Upper lobe of right lung (tissue), 1 donor: ENCODE data around the gene C2CD2. TPM values are rescaled to one million over a fixed set of nuclear protein-coding genes. Genes with fewer than 3 reads are reported as not detected.

Experiments
- ATAC-seq: fragments of 200-7000 bp; cut with Tn5 transposase; one replicate; pipeline ENCODE4 v1.9.1; 2020; ENCODE audit warnings: mild to moderate bottlenecking, moderate library complexity
- DNase-seq: peaks from one replicate; pipeline ENCODE4 v3.0.0-alpha.2; 2020
- H3K27ac ChIP-seq: fragments of 200-600 bp; one replicate; pipeline ENCODE4 v1.8.0; 2022
- H3K27me3 ChIP-seq: fragments of 200-600 bp; one replicate; pipeline ENCODE4 v1.8.0; 2022; ENCODE audit warnings: mild to moderate bottlenecking
- H3K36me3 ChIP-seq: fragments of 200-600 bp; one replicate; pipeline ENCODE4 v1.8.0; 2022
- H3K4me1 ChIP-seq: fragments of 200-600 bp; one replicate; pipeline ENCODE4 v1.8.0; 2022
- H3K4me3 ChIP-seq: fragments of 200-600 bp; one replicate; pipeline ENCODE4 v1.8.0; 2022; ENCODE audit warnings: mild to moderate bottlenecking
- H3K9me3 ChIP-seq: fragments of 200-600 bp; one replicate; pipeline ENCODE4 v1.8.0; 2022
- intact Hi-C: fragments of 100-400 bp; cut with DNase I; formaldehyde crosslinking; loops from one replicate; pipeline ENCODE4 v1.11.0; 2022
- total RNA-seq: library from RNA; stranded (reverse); fragmentation: NEBNext Ultra II Directional; extraction: Animal tissue kit (Norgen Biotek cat#: 25700); gene quantifications from one replicate; pipeline ENCODE4 v1.2.1, GENCODE V29; 2021
- TF ChIP-seq, protein P1 (sequence below): fragments of 200-600 bp; IDR thresholded peaks from one replicate; pipeline ENCODE4 v1.8.0; 2022; ENCODE audit warnings: antibody characterized with exemption
- donor health status: DM: no; HTN: yes; CAD: no; lungs with severe emphysema.

The C2CD2 gene
- total RNA-seq, 1 donor from 2014 or later = 26.4 TPM

DNA sequence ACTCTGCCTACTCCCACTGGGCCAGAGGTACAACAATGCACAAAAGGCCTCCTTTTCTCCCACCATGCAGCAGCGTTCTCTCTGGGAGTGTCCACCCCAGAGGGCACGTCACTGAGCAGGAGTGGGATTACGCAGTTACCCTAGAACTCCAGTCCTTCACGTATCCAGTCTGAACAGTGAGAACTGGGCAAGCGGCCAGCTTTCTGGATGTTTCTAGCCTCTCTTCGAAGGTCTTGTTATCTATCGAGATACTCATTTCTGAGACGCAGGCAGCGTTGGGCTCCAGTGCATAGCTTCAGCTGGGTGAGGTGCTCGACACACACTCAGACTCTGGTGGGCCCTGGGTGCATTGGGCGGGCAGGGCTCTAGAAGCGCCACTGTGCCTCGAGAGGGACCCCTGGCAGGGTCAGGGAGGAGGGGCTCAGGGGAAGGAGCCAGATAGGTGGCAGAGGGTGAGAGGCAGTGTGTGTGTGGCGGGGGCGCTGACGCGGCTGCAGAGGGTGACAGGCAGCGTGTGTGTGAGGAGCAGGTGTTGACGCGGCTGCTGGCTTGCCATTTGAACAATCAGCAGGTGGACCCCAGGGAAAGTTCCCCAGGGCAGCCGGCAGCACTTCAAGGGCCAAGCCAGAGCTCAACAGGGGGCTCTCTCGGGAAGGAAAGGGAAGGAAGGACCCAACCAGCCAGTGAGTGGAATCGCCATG, 102.6 kb downstream of the C2CD2 start:
- ATAC-seq = no peak
- peaks cover 20% of the 10 kb centered on the region for H3K36me3 ChIP-seq

DNA sequence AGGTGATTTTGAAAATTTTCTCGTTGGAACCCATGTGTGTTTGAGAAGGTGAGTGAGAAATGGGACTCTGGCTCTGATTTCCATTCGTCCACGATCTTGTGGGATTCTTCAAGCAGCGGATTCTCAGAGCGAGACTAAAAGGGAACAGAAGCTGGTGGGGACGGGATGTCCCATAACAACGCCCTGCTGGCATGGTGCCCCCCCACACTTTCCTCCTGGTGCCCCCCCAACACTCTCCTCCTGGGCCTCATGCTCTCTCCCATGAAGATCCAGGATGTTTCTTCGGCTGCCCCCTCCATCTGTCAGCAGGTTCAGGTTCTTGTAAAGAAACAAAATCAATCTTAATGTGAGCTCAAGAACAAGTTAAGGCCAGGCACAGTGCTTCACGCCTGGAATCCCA, 103.7 kb downstream of the C2CD2 start:
- H3K27me3 ChIP-seq = no peaks in the 10 kb centered on the region
- DNase-seq = no peak
- no peak overlapping the region for H3K27ac ChIP-seq
- TF ChIP-seq, protein P1, sequence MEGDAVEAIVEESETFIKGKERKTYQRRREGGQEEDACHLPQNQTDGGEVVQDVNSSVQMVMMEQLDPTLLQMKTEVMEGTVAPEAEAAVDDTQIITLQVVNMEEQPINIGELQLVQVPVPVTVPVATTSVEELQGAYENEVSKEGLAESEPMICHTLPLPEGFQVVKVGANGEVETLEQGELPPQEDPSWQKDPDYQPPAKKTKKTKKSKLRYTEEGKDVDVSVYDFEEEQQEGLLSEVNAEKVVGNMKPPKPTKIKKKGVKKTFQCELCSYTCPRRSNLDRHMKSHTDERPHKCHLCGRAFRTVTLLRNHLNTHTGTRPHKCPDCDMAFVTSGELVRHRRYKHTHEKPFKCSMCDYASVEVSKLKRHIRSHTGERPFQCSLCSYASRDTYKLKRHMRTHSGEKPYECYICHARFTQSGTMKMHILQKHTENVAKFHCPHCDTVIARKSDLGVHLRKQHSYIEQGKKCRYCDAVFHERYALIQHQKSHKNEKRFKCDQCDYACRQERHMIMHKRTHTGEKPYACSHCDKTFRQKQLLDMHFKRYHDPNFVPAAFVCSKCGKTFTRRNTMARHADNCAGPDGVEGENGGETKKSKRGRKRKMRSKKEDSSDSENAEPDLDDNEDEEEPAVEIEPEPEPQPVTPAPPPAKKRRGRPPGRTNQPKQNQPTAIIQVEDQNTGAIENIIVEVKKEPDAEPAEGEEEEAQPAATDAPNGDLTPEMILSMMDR = no peak
- no peak for ATAC-seq
- no peaks in the 10 kb centered on the region for H3K4me1 ChIP-seq
- H3K36me3 ChIP-seq = peaks cover 16% of the 10 kb centered on the region
- H3K4me3 ChIP-seq = no peak overlapping the region
- no peaks in the 10 kb centered on the region for H3K9me3 ChIP-seq
- intact Hi-C loops = no loop called here

More for the DNA sequence above, 102.6 kb downstream of the C2CD2 start:
- no peaks in the 10 kb centered on the region for H3K27me3 ChIP-seq
- no peaks in the 10 kb centered on the region for H3K9me3 ChIP-seq
- H3K4me3 ChIP-seq = no peak overlapping the region
- peak; percentile 46 for DNase-seq
- no peaks in the 10 kb centered on the region for H3K4me1 ChIP-seq
- H3K27ac ChIP-seq = no peak overlapping the region
- intact Hi-C loops = no loop called here
- TF ChIP-seq, protein P1 = no peak

DNA sequence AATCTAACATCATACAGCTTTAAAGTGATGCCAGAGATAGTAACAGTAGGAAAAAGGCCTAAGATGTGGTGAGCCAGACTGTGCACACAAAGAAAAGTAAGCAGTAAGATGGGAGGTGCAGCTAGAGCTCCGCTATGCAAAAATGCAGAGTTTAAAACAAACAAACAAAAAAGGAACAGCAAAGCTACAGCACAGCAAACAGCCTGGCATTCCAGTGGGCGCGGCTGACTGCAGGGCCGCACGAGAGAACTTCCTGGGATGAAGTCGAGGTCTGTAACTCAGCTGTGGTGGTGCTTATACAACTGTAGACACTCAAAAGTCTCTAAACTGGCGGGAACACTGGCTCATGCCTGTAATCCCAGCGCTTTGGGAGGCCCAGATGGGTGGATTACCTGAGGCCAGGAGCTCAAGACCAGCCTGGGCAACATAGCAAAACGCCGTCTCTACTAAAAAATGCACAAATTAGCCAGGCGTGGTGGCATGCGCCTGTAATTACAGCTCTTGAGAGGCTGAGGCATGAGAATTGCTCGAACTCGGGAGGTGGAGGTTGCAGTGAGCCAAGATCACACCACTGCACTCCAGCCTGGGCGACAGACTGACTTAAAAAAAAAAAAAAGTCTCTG, 104.7 kb downstream of the C2CD2 start:
- Histone ChIP-seq H3K36me3 (peaks cover 6% of the 10 kb centered on the region), H3K9me3 (no peaks in the 10 kb centered on the region), H3K4me3 (no peak overlapping the region), H3K4me1 (no peaks in the 10 kb centered on the region), H3K27ac (no peak overlapping the region), H3K27me3 (no peaks in the 10 kb centered on the region)
- intact Hi-C loops = no loop called here
- ATAC-seq (peak; percentile 51), DNase-seq (peak; percentile 58)
- TF ChIP-seq, protein P1 = no peak

DNA sequence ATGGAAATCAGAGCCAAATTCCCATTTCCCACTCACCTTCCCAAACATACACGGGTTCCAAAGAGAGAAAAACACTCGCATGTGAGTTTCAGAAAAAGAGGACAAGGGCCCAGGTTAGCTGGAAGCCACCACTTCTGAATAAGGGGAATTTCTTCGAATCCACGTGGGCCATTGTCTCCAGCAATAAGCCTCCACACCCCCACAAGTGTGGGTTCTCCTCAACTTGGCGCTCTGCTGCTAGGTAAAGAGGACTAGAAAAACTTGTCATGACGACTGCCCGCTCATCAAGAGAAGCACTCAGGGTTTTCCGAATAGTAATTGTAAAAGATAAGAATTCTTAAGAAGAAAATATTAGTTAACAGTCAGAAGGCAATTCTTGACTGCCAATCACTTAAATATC, 105.3 kb downstream of the C2CD2 start:
- no peak overlapping the region for H3K27ac ChIP-seq
- no peaks in the 10 kb centered on the region for H3K9me3 ChIP-seq
- H3K4me1 ChIP-seq = no peaks in the 10 kb centered on the region
- no peak for ATAC-seq
- TF ChIP-seq, protein P1 = no peak
- no peaks in the 10 kb centered on the region for H3K27me3 ChIP-seq
- peak; percentile 1 for DNase-seq
- intact Hi-C loops = no loop called here
- H3K4me3 ChIP-seq = no peak overlapping the region
- H3K36me3 ChIP-seq = peaks cover under 1% of the 10 kb centered on the region

DNA sequence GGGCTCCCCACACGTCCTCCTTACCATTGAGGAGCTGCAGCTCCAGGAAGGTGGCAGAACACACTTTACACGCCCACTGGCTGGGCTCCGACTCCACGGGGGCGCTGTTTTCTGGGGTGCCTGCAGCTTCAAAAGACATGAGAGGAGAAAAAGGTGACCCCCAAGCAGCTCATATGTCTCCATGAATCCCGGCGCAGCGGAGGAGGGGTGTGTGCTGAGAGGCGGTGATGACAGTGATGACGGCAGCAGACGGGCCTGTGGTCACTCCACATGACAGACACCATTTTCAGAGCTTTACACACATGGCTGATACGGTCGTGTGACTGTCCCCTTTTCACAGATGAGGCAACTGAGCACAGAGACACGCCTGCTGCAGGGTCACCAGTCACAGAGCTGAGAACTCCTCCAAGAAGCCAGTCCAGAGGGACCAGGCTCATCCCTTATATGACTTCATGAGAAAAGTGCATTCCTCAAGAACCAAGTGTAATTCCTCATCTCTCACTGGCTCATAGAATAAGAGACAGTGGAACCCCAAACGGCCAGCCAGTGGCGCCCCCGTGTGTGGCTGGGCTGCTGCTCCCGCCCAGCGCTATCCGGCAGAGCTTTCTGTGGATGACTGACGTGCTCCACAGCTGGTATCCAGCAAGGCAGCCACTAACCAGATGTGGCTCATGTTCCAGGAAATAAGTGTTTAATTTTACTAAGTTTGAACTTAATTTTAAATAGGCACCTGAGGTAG, 106.6 kb downstream of the C2CD2 start:
- Histone ChIP-seq H3K4me1 (no peaks in the 10 kb centered on the region), H3K36me3 (no peaks in the 10 kb centered on the region), H3K4me3 (no peak overlapping the region), H3K27me3 (no peaks in the 10 kb centered on the region), H3K27ac (no peak overlapping the region), H3K9me3 (no peaks in the 10 kb centered on the region)
- intact Hi-C loops = no loop called here
- no peak for ATAC-seq
- peak; percentile 57 for DNase-seq
- TF ChIP-seq, protein P1 = no peak
